IMR-90 (cell line): ENCODE results near the gene PRDM5.

Experiments
- CTCF ChIP-seq: conservative IDR thresholded peaks from 2 replicates; pipeline ENCODE4 v1.5.1; 2012; ENCODE audit warnings: mild to moderate bottlenecking, low read depth, low read length, improper control_type of control experiment
- POLR2A ChIP-seq: IDR thresholded peaks from 2 replicates; pipeline ENCODE4 v1.6.1; 2012; ENCODE audit warnings: mild to moderate bottlenecking, low read depth, low read length
- USF2 ChIP-seq: fragments of 150-350 bp; IDR thresholded peaks from 2 replicates; pipeline ENCODE4 v1.6.1; 2017; ENCODE audit warnings: mild to moderate bottlenecking, antibody characterized with exemption, low read length, low read depth

DNA sequence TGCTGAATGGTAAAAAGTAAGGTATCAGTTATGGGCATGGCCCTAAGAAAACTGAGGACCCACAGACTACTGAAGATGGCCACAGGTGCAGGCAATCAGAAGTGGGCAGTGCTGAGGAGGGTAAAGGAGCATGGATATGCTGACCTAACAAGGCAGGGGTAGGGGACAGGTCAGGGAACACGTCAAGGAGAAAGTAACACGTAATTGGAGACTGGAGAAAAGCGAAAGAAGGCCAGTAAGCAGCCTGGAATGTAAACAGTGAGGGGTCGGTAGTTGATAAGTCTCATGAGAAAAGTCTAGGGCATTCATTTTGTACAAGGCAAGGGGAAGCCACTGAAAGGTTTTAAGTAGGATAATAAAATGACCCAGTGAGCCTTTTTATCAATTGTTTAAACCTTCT is 153.3 kb downstream of the PRDM5 start:
- TF ChIP-seq USF2 (no peak), CTCF (no peak), POLR2A (no peak)
